GM12892 (cell line): ENCODE data around the gene ASAP3.

ENCODE experiments used
- POLR2A ChIP-seq: IDR thresholded peaks from 2 replicates; pipeline ENCODE4 v1.6.1; 2011; ENCODE audit warnings: low read depth, low read length, control low read depth
- POLR2AphosphoS5 ChIP-seq: IDR thresholded peaks from 2 replicates; pipeline ENCODE4 v1.6.1; 2011; ENCODE audit warnings: low read depth, low read length, control low read depth
- TAF1 ChIP-seq: IDR thresholded peaks from 2 replicates; pipeline ENCODE4 v1.6.1; 2011; ENCODE audit warnings: low read depth, mild to moderate bottlenecking, control low read depth, low read length, borderline replicate concordance

DNA sequence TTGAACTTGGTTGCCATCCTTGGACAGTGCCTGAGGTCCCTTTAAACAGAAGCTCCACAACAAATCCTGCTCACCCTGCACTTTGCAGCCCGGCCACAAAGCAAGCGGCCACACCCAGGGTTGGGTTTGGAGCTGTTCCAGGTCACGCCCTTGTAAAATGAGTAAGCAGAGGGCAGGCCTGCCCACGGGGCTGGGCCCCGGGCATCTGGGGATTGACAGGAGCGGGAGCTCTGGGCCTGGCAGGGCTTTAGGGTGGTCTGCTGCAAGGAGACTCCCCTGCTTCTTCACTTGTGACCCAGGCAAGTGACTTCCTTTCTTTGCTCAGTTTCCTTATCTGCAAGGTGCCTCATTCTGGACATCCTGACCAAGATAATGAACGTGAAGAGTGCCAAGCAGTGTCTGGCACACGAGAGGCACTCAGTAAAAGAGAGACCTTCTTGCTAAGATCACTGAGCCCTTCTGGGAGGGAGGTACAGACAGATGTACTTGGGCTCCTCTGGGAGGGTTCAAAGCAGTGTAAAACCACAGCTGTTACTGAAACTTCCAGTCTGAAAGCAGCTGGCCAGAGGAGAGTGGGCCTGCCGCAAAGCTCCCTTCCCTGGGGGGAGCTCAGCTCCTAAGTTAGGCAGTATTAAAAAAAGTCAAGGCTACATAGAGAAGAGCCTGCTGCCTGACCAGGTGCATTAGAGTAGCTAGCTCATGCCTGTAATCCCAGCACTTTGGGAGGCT, 44.4 kb upstream of the ASAP3 start:
- TF ChIP-seq POLR2AphosphoS5 (no peak), POLR2A (no peak), TAF1 (no peak)
